H1 (cell line): Measurements from ENCODE around the gene C5orf34. TPM values are rescaled to one million over a fixed set of nuclear protein-coding genes. Genes with fewer than 3 reads are reported as not detected.

Source experiments
- BCL11A ChIP-seq, 2 experiments: IDR thresholded peaks; one replicate each; pipeline ENCODE4 v1.6.1; 2011; ENCODE audit warnings: low read depth in 2 of 2, low read length in 2 of 2, mild to moderate bottlenecking in 2 of 2
- CBX5 ChIP-seq: fragments of 300-800, 300-1000 bp; sonication (generic); IDR thresholded peaks from 2 replicates; pipeline ENCODE4 v1.7.1; 2016; ENCODE audit warnings: antibody characterized with exemption, low read length, low read depth
- CREB1 ChIP-seq: IDR thresholded peaks from 2 replicates; pipeline ENCODE4 v1.6.1; 2012; ENCODE audit warnings: inconsistent platforms
- EZH2 ChIP-seq: fragments of 200-600 bp; sonication (generic); IDR thresholded peaks from 2 replicates; pipeline ENCODE4 v1.7.1; 2012; ENCODE audit warnings: low read depth, mild to moderate bottlenecking, moderate library complexity, low read length, inconsistent platforms; ENCODE audit not compliant: severe bottlenecking
- GABPA ChIP-seq: IDR thresholded peaks from 2 replicates; pipeline ENCODE4 v1.6.1; 2011; ENCODE audit warnings: mild to moderate bottlenecking, low read length, moderate library complexity, borderline replicate concordance; ENCODE audit not compliant: insufficient read depth
- KDM4A ChIP-seq: IDR thresholded peaks from one replicate; pipeline ENCODE4 v1.7.1; 2012; ENCODE audit warnings: low read depth, mild to moderate bottlenecking, moderate library complexity, low read length, inconsistent platforms; ENCODE audit not compliant: severe bottlenecking
- SIRT6 ChIP-seq: IDR thresholded peaks from one replicate; pipeline ENCODE4 v1.7.1; 2012; ENCODE audit warnings: low read length, inconsistent platforms
- SRF ChIP-seq: IDR thresholded peaks from 2 replicates; pipeline ENCODE4 v1.6.1; 2011; ENCODE audit warnings: mild to moderate bottlenecking, low read depth, low read length, moderate library complexity
- polyA plus RNA-seq, 7 experiments: library from polyadenylated mRNA; depleted of rRNA in 3 of 7; stranded (reverse) in 5 of 7; unstranded in 2 of 7; fragments of >200 nt in 5 of 7; fragments of 200-250 nt in 2 of 7; gene quantifications; 1 replicate in 5 of 7; 2 replicates in 1 of 7; 4 replicates in 1 of 7; pipeline versions ENCODE4 v1.2.1 to v1.2.3, GENCODE V29; 2011 to 2013; ENCODE audit warnings: missing spikeins in 2 of 7, mixed read lengths in 2 of 7
- total RNA-seq: library from RNA; stranded (reverse); fragmentation: NEBNext Ultra II Directional; extraction: Animal tissue kit (Norgen Biotek cat#: 25700); gene quantifications from 2 replicates; pipeline ENCODE4 v1.2.1, GENCODE V29; 2021
- TF ChIP-seq, protein P1 (sequence below): fragments of 300-600 bp; sonication (generic); IDR thresholded peaks from 2 replicates; pipeline ENCODE4 v1.7.1; 2012; ENCODE audit warnings: low read length, moderate library complexity, mild to moderate bottlenecking, inconsistent platforms; ENCODE audit not compliant: insufficient replicate concordance

The C5orf34 gene
- total and polyA plus RNA-seq, 2 of the 8 experiments (the other 6 are each of a cell fraction or from before 2014, with no cell fraction given) = 6.8 to 8.6 TPM

GRCh38 chr5:43530648-43531047, 15.7 kb upstream of the C5orf34 start (continued):
- TF ChIP-seq, protein P1, sequence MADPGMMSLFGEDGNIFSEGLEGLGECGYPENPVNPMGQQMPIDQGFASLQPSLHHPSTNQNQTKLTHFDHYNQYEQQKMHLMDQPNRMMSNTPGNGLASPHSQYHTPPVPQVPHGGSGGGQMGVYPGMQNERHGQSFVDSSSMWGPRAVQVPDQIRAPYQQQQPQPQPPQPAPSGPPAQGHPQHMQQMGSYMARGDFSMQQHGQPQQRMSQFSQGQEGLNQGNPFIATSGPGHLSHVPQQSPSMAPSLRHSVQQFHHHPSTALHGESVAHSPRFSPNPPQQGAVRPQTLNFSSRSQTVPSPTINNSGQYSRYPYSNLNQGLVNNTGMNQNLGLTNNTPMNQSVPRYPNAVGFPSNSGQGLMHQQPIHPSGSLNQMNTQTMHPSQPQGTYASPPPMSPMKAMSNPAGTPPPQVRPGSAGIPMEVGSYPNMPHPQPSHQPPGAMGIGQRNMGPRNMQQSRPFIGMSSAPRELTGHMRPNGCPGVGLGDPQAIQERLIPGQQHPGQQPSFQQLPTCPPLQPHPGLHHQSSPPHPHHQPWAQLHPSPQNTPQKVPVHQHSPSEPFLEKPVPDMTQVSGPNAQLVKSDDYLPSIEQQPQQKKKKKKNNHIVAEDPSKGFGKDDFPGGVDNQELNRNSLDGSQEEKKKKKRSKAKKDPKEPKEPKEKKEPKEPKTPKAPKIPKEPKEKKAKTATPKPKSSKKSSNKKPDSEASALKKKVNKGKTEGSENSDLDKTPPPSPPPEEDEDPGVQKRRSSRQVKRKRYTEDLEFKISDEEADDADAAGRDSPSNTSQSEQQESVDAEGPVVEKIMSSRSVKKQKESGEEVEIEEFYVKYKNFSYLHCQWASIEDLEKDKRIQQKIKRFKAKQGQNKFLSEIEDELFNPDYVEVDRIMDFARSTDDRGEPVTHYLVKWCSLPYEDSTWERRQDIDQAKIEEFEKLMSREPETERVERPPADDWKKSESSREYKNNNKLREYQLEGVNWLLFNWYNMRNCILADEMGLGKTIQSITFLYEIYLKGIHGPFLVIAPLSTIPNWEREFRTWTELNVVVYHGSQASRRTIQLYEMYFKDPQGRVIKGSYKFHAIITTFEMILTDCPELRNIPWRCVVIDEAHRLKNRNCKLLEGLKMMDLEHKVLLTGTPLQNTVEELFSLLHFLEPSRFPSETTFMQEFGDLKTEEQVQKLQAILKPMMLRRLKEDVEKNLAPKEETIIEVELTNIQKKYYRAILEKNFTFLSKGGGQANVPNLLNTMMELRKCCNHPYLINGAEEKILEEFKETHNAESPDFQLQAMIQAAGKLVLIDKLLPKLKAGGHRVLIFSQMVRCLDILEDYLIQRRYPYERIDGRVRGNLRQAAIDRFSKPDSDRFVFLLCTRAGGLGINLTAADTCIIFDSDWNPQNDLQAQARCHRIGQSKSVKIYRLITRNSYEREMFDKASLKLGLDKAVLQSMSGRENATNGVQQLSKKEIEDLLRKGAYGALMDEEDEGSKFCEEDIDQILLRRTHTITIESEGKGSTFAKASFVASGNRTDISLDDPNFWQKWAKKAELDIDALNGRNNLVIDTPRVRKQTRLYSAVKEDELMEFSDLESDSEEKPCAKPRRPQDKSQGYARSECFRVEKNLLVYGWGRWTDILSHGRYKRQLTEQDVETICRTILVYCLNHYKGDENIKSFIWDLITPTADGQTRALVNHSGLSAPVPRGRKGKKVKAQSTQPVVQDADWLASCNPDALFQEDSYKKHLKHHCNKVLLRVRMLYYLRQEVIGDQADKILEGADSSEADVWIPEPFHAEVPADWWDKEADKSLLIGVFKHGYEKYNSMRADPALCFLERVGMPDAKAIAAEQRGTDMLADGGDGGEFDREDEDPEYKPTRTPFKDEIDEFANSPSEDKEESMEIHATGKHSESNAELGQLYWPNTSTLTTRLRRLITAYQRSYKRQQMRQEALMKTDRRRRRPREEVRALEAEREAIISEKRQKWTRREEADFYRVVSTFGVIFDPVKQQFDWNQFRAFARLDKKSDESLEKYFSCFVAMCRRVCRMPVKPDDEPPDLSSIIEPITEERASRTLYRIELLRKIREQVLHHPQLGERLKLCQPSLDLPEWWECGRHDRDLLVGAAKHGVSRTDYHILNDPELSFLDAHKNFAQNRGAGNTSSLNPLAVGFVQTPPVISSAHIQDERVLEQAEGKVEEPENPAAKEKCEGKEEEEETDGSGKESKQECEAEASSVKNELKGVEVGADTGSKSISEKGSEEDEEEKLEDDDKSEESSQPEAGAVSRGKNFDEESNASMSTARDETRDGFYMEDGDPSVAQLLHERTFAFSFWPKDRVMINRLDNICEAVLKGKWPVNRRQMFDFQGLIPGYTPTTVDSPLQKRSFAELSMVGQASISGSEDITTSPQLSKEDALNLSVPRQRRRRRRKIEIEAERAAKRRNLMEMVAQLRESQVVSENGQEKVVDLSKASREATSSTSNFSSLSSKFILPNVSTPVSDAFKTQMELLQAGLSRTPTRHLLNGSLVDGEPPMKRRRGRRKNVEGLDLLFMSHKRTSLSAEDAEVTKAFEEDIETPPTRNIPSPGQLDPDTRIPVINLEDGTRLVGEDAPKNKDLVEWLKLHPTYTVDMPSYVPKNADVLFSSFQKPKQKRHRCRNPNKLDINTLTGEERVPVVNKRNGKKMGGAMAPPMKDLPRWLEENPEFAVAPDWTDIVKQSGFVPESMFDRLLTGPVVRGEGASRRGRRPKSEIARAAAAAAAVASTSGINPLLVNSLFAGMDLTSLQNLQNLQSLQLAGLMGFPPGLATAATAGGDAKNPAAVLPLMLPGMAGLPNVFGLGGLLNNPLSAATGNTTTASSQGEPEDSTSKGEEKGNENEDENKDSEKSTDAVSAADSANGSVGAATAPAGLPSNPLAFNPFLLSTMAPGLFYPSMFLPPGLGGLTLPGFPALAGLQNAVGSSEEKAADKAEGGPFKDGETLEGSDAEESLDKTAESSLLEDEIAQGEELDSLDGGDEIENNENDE = no peak
- no peak for TF ChIP-seq GABPA
- TF ChIP-seq SIRT6 = no peak
- TF ChIP-seq SRF = no peak
- TF ChIP-seq EZH2 = no peak
- no peak for TF ChIP-seq CREB1
- no peak for TF ChIP-seq KDM4A
- TF ChIP-seq CBX5 = no peak
- TF ChIP-seq BCL11A (IDR thresholded peaks at IDR 0.05; ENCODE audit: low read depth in 2 of 2, low read length in 2 of 2) = no peak
